Psoas muscle (tissue), 8 donors: ENCODE data around the gene IFT122. TPM values are rescaled to one million over a fixed set of nuclear protein-coding genes. Genes with fewer than 3 reads are reported as not detected.
A peak's percentile ranks its signal among the peaks of the same experiment; 100 is the strongest.

Source experiments
- ATAC-seq, 4 donors: fragments of 200-7000 bp; cut with Tn5 transposase; one replicate each; pipeline ENCODE4 v1.9.1; 2020; ENCODE audit warnings: moderate library complexity in 3 of 4, mild to moderate bottlenecking in 2 of 4
- DNase-seq, 2 donors: peaks; one replicate each; pipeline ENCODE4 v3.0.0-alpha.2; 2020
- H3K27ac ChIP-seq: fragments of 200-600 bp; one replicate; pipeline ENCODE4 v1.8.0; 2022
- H3K27me3 ChIP-seq, 3 donors: fragments of 200-600 bp in 1 of 3; one replicate each; pipeline versions ENCODE4 v1.6.1 to v1.8.0; 2013 to 2022; ENCODE audit warnings: low read length in 2 of 3, mild to moderate bottlenecking in 2 of 3, moderate library complexity in 1 of 3; ENCODE audit not compliant: insufficient read depth in 3 of 3
- H3K36me3 ChIP-seq, 2 donors: fragments of 200-600 bp in 1 of 2; one replicate each; pipeline versions ENCODE4 v1.6.1 to v1.8.0; 2013 to 2022; ENCODE audit warnings: low read depth in 1 of 2, mild to moderate bottlenecking in 1 of 2, moderate library complexity in 1 of 2; ENCODE audit not compliant: insufficient read depth in 1 of 2
- H3K4me1 ChIP-seq: fragments of 200-600 bp; one replicate; pipeline ENCODE4 v1.8.0; 2022
- H3K4me3 ChIP-seq: fragments of 200-600 bp; one replicate; pipeline ENCODE4 v1.8.0; 2022; ENCODE audit warnings: mild to moderate bottlenecking
- H3K9me3 ChIP-seq: fragments of 200-600 bp; one replicate; pipeline ENCODE4 v1.8.0; 2022
- WGBS, 3 donors: extraction: QIAGEN DNeasy Blood & Tissue Kit; methylation state at CpG; one replicate each; pipeline versions ENCODE4 v1.1.6 to v1.1.7; 2013; 5-methylcytosine and 5-hydroxymethylcytosine counted together
- intact Hi-C, 2 donors: fragments of 100-400 bp; cut with DNase I; formaldehyde crosslinking; loops; one replicate each; pipeline versions ENCODE4 v1.11.0 to v1.14.2; 2022
- polyA plus RNA-seq, 3 donors: library from polyadenylated mRNA; stranded (reverse); fragments of 200-250 nt; gene quantifications; one replicate each; pipeline ENCODE4 v1.2.3, GENCODE V29; 2013
- total RNA-seq, 4 donors: library from RNA; stranded (reverse); fragmentation: NEBNext Ultra II Directional in 2 of 4; extraction: Animal tissue kit (Norgen Biotek cat#: 25700) in 2 of 4; gene quantifications; one replicate each; pipeline versions ENCODE4 v1.2.1 to v1.2.4, GENCODE V29; 2021 to 2023
- TF ChIP-seq, protein P1 (sequence below): fragments of 200-600 bp; IDR thresholded peaks from one replicate; pipeline ENCODE4 v1.8.0; 2022; ENCODE audit warnings: antibody characterized with exemption
- donor health status: healthy with polysubstance abuse.
- donor health status: DM: no; HTN: no; CAD: no; lungs with moderate emphysema.
- donor health status: Bipolar disorder and iron deficiency.
- donor health status: healthy.
- donor health status: DM: yes; HTN: yes; CAD: no.
- donor health status: DM: no; HTN: no; CAD: no.
- donor health status: DM: no; HTN: no; CAD: no.
- donor health status: DM: yes; HTN: yes; CAD: no.

IFT122 gene
- total and polyA plus RNA-seq, 7 donors, result 2.3 to 7.3 (median 4.5) TPM

DNA sequence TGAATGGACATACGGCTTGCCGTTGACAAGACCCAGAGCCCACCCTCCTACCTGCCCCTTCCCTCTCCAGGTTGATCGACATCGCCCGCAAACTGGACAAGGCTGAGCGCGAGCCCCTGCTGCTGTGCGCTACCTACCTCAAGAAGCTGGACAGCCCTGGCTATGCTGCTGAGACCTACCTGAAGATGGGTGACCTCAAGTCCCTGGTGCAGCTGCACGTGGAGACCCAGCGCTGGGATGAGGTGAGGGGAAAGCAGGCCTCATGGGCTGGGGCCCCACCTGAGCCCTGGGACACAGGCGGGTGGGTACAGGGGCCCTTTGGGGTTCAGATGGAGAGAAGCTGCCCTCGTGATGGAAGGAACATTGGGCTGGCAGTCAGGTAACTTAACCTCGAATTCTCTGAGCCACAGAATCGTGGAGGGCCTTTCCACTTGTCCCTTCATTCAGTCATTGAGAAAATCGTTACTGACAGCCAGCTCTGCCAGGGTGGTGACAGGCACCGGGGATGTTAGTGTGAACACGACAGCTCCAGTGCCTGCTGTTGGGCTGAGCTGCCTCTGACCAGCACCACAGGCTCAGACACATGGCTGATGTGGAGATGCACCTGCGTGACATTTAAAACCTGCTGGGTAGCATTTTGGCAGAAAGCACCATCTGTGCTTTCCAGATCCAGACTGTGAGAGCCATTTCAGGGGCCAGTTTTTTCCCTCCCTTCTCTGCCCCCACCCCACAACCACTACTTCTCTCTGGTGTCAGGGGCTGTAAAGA, 62.8 kb downstream of the IFT122 start:
- no peak overlapping the region for H3K4me3 ChIP-seq
- 71 to 79% (median 73%) methylated on average over 18 of the region's 18 CpGs for WGBS, 3 donors
- TF ChIP-seq, protein P1, sequence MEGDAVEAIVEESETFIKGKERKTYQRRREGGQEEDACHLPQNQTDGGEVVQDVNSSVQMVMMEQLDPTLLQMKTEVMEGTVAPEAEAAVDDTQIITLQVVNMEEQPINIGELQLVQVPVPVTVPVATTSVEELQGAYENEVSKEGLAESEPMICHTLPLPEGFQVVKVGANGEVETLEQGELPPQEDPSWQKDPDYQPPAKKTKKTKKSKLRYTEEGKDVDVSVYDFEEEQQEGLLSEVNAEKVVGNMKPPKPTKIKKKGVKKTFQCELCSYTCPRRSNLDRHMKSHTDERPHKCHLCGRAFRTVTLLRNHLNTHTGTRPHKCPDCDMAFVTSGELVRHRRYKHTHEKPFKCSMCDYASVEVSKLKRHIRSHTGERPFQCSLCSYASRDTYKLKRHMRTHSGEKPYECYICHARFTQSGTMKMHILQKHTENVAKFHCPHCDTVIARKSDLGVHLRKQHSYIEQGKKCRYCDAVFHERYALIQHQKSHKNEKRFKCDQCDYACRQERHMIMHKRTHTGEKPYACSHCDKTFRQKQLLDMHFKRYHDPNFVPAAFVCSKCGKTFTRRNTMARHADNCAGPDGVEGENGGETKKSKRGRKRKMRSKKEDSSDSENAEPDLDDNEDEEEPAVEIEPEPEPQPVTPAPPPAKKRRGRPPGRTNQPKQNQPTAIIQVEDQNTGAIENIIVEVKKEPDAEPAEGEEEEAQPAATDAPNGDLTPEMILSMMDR, result no peak
- DNase-seq (no peak), ATAC-seq (peak; percentile 30 to 80 (median 59))
- intact Hi-C loops, result no loop called here
- no peaks in the 10 kb centered on the region for H3K36me3 ChIP-seq
- peak overlapping the region; percentile 33 for H3K27ac ChIP-seq
- no peaks in the 10 kb centered on the region for H3K27me3 ChIP-seq
- H3K4me1 ChIP-seq, result peaks cover 38% of the 10 kb centered on the region
- H3K9me3 ChIP-seq, result no peaks in the 10 kb centered on the region

DNA sequence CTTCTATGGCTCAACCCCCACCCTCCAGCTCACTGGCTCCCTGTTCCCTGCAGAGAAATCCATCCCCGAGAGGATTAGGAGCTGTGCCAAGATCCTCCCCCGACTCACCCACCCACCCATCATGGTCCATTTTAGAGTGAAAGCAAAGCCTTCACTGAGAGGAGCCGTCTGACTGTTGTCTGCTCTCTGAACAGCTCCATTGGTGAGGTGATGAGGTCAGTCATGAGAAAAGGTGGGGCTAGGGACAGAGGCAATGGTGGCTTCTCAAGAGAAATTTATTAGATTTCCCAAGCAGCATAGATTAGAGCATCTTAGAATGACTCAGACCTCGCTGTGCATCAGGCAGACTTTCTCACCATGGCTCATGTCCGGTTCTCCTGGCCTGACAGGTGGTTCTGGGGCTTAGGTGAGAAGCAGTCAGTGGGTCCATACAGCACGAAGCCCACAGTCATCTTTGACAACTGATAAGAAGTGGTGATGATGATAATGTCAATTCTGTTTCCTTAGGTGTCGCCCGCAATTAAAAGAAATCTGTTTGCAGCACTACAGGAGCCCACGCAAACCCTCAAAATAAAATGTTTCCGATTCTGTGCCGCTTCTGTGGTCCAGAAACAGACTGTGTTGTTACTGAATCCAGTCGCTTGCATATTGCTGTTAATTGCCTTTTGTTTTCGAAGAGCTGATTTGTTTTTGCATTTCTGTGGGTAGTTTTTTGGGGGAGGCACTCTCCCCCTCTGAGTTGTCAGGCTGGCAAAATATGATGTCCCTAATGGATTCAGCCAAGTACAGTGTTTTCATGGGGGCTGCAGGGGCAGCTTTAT, 63.7 kb downstream of the IFT122 start:
- H3K9me3 ChIP-seq, result no peaks in the 10 kb centered on the region
- 81 to 83% (median 83%) methylated on average over 13 of the region's 13 CpGs for WGBS, 3 donors
- peak overlapping the region; percentile 33 for H3K27ac ChIP-seq
- intact Hi-C loops, result no loop called here
- peaks cover 38% of the 10 kb centered on the region for H3K4me1 ChIP-seq
- no peaks in the 10 kb centered on the region for H3K27me3 ChIP-seq
- ATAC-seq (peak in 3 of 4 donors; percentile 16 to 30 (median 16)), DNase-seq (no peak)
- TF ChIP-seq, protein P1, result no peak
- no peak overlapping the region for H3K4me3 ChIP-seq
- no peaks in the 10 kb centered on the region for H3K36me3 ChIP-seq

- TF ChIP-seq, protein P1, result no peak
- DNase-seq, result no peak
- intact Hi-C loops, result loop anchor here in 1 of 2 donors (5.0 kb wide), 1 partner anchor 98 kb away; no protein-coding TSS in a partner anchor
- Histone ChIP-seq H3K9me3 (no peaks in the 10 kb centered on the region), H3K27ac (peak overlapping the region; percentile 71), H3K4me3 (no peak overlapping the region), H3K36me3 (no peaks in the 10 kb centered on the region), H3K4me1 (peaks cover 36% of the 10 kb centered on the region), H3K27me3 (no peaks in the 10 kb centered on the region)
- 56 to 63% (median 56%) methylated on average over 5 of the region's 5 CpGs for WGBS, 3 donors
- peak; percentile 89 to 96 (median 94) for ATAC-seq
Observed at GRCh38 chr3:129504471-129505100, 64.6 kb downstream of the IFT122 start.

GRCh38 chr3:129505341-129505740, 65.3 kb downstream of the IFT122 start:
- DNase-seq (no peak), ATAC-seq (peak in 1 of 4 donors; percentile 5)
- Histone ChIP-seq H3K36me3 (no peaks in the 10 kb centered on the region), H3K9me3 (no peaks in the 10 kb centered on the region), H3K27ac (peak overlapping the region; percentile 71), H3K4me3 (no peak overlapping the region), H3K4me1 (peaks cover 36% of the 10 kb centered on the region), H3K27me3 (no peaks in the 10 kb centered on the region)
- WGBS, 3 donors, result 68 to 77% (median 70%) methylated on average over 6 of the region's 6 CpGs
- intact Hi-C loops, result loop anchor here in 1 of 2 donors (5.0 kb wide), 1 partner anchor 97 kb away; no protein-coding TSS in a partner anchor
- TF ChIP-seq, protein P1, result no peak
